HG02981 (cell line): Measurements from ENCODE around the gene ERC1.

Experiments
- ATAC-seq: cut with Tn5 transposase; IDR thresholded peaks from one replicate; pipeline ENCODE4 v1.9.1; 2021; ENCODE audit warnings: mild to moderate bottlenecking, moderate library complexity; ENCODE audit not compliant: unreplicated experiment

Gene ERC1

GRCh38 chr12:1280059-1280458, 289.0 kb downstream of the ERC1 start:
- ATAC-seq, result no peak

GRCh38 chr12:1281683-1282366, 290.8 kb downstream of the ERC1 start:
- no peak for ATAC-seq

- ATAC-seq, result no peak
These were observed 291.8 kb downstream of the ERC1 start for GRCh38 chr12:1282670-1283315.

- ATAC-seq, result no peak
These were observed 292.3 kb downstream of the ERC1 start for GRCh38 chr12:1283316-1283715.

GRCh38 chr12:1284611-1285010, 293.6 kb downstream of the ERC1 start:
- ATAC-seq, result no peak

- ATAC-seq, result no peak
These were observed 296.5 kb downstream of the ERC1 start for GRCh38 chr12:1287446-1287975.

GRCh38 chr12:1288333-1288732, 297.3 kb downstream of the ERC1 start:
- ATAC-seq, result no peak

GRCh38 chr12:1289371-1290155, 298.5 kb downstream of the ERC1 start:
- no peak for ATAC-seq

- ATAC-seq, result no peak
These were observed 299.7 kb downstream of the ERC1 start for GRCh38 chr12:1290716-1291115.

GRCh38 chr12:1291601-1292332, 300.7 kb downstream of the ERC1 start:
- ATAC-seq, result no peak

GRCh38 chr12:1293901-1294300, 302.9 kb downstream of the ERC1 start:
- ATAC-seq, result no peak

- no peak for ATAC-seq
These were observed 306.2 kb downstream of the ERC1 start for GRCh38 chr12:1297206-1297605.

- no peak for ATAC-seq
These were observed 306.7 kb downstream of the ERC1 start for GRCh38 chr12:1297639-1298175.

- no peak for ATAC-seq
These were observed 309.4 kb downstream of the ERC1 start for GRCh38 chr12:1300460-1300859.

- ATAC-seq, result no peak
These were observed 311.3 kb downstream of the ERC1 start for GRCh38 chr12:1302201-1302870.

GRCh38 chr12:1305063-1305434, 314.0 kb downstream of the ERC1 start:
- no peak for ATAC-seq

- no peak for ATAC-seq
These were observed 314.9 kb downstream of the ERC1 start for GRCh38 chr12:1305791-1306500.

GRCh38 chr12:1306817-1307216, 315.8 kb downstream of the ERC1 start:
- no peak for ATAC-seq

- no peak for ATAC-seq
These were observed 316.8 kb downstream of the ERC1 start for GRCh38 chr12:1307796-1308195.

GRCh38 chr12:1309613-1310012, 318.6 kb downstream of the ERC1 start:
- ATAC-seq, result no peak
